Measurements from ENCODE around the gene SERPINB6.
A peak's percentile ranks its signal among the peaks of the same experiment; 100 is the strongest.

Gene SERPINB6

DNA sequence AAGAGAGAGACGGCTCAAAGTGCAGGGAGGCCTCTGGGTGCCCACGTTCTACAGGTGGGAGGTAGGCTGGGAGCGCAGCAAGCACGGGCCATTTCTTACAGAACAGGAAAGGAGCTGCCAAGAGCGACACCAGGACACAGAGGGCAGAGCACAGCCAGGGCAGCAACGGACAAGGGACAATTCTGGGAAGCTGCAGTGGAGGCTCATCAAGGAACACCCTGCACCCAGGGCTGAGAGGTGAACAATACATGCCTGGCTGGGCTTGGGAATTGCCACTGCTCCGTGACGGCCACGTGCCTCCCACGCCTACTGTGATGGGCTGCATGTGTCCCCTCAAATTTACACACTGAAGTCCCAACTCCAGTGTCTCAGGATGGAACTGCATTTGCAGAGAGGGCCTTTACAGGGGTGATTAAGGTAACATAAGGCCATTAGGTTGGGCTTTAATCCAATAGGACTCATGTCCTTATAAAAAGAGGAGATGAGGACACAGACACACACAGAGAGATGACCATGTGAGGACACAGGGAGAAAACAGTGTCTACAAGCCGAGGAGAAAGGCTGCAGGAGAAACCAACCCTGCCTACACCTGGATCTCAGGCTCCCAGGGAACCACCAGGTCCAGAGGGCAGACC is 13.6 kb downstream of the SERPINB6 start:
- no peak overlapping the region for H3K27ac ChIP-seq (replicated peaks)
- DNase-seq (ENCODE audit: low read depth in 1 of 2, low spot score in 1 of 2) = no peak
- TF ChIP-seq POLR2AphosphoS5 (IDR thresholded peaks at IDR 0.05; ENCODE audit: low read depth) = no peak

DNA sequence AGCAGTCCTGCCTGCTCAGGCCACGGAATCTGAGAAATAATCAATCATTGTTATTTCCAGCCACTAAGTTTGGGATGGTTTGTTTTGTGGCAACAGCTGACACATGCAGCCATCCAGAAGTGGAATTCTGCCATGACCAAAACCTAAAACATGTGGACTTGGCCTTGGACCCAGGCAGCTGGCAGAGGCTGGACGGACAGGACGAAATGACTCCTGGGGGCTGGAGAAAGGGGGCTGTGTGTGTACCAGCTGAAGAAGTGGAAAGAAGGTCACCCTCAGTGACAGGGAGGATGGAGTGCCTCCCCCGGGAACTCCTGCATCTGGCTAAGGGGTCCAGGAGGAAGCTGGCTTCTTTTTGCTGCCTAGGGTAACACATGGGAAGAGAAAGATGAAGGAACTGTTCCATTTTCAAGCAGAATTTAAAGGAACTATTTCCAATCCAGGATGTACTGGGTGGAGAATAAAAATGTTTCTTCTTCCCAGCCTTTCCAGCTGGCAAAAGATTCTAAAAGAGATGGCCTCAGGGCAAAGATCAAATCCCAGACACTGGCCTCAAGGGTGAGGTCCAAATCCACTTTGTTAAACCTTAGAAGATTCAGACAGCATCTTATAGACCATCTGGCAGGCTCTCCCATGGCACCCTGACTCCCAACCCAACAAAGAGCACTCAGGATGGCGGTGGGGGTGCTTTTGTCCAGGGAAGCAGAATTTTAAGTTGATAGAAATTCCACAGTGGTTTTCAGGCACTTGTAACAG is 14.3 kb downstream of the SERPINB6 start:
- no peak for TF ChIP-seq SPI1 (IDR thresholded peaks at IDR 0.05; ENCODE audit: borderline replicate concordance, low read depth)
- TF ChIP-seq, protein P1, sequence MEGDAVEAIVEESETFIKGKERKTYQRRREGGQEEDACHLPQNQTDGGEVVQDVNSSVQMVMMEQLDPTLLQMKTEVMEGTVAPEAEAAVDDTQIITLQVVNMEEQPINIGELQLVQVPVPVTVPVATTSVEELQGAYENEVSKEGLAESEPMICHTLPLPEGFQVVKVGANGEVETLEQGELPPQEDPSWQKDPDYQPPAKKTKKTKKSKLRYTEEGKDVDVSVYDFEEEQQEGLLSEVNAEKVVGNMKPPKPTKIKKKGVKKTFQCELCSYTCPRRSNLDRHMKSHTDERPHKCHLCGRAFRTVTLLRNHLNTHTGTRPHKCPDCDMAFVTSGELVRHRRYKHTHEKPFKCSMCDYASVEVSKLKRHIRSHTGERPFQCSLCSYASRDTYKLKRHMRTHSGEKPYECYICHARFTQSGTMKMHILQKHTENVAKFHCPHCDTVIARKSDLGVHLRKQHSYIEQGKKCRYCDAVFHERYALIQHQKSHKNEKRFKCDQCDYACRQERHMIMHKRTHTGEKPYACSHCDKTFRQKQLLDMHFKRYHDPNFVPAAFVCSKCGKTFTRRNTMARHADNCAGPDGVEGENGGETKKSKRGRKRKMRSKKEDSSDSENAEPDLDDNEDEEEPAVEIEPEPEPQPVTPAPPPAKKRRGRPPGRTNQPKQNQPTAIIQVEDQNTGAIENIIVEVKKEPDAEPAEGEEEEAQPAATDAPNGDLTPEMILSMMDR (IDR thresholded peaks at IDR 0.05; ENCODE audit: insufficient read depth, low read length) = no peak
- TF ChIP-seq, protein P2, sequence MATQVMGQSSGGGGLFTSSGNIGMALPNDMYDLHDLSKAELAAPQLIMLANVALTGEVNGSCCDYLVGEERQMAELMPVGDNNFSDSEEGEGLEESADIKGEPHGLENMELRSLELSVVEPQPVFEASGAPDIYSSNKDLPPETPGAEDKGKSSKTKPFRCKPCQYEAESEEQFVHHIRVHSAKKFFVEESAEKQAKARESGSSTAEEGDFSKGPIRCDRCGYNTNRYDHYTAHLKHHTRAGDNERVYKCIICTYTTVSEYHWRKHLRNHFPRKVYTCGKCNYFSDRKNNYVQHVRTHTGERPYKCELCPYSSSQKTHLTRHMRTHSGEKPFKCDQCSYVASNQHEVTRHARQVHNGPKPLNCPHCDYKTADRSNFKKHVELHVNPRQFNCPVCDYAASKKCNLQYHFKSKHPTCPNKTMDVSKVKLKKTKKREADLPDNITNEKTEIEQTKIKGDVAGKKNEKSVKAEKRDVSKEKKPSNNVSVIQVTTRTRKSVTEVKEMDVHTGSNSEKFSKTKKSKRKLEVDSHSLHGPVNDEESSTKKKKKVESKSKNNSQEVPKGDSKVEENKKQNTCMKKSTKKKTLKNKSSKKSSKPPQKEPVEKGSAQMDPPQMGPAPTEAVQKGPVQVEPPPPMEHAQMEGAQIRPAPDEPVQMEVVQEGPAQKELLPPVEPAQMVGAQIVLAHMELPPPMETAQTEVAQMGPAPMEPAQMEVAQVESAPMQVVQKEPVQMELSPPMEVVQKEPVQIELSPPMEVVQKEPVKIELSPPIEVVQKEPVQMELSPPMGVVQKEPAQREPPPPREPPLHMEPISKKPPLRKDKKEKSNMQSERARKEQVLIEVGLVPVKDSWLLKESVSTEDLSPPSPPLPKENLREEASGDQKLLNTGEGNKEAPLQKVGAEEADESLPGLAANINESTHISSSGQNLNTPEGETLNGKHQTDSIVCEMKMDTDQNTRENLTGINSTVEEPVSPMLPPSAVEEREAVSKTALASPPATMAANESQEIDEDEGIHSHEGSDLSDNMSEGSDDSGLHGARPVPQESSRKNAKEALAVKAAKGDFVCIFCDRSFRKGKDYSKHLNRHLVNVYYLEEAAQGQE (IDR thresholded peaks at IDR 0.05; ENCODE audit: insufficient replicate concordance, low read depth) = no peak
- no peak for TF ChIP-seq GABPA (IDR thresholded peaks at IDR 0.05; ENCODE audit: low read depth)
- TF ChIP-seq POLR2AphosphoS5 (IDR thresholded peaks at IDR 0.05; ENCODE audit: low read depth) = no peak
- Histone ChIP-seq H3K27me3 (ENCODE audit: insufficient read depth, poor library complexity, severe bottlenecking) (no peaks in the 10 kb centered on the region), H3K27ac (replicated peaks) (no peak overlapping the region), H3K4me3 (replicated peaks; ENCODE audit: insufficient read depth, low read length) (no peak overlapping the region)
- DNase-seq (ENCODE audit: low read depth in 1 of 2, low spot score in 1 of 2) = no peak

More for the DNA sequence above, 13.6 kb downstream of the SERPINB6 start:
- no peaks in the 10 kb centered on the region for H3K27me3 ChIP-seq (ENCODE audit: insufficient read depth, poor library complexity, severe bottlenecking)
- H3K4me3 ChIP-seq (replicated peaks; ENCODE audit: insufficient read depth, low read length) = no peak overlapping the region

DNA sequence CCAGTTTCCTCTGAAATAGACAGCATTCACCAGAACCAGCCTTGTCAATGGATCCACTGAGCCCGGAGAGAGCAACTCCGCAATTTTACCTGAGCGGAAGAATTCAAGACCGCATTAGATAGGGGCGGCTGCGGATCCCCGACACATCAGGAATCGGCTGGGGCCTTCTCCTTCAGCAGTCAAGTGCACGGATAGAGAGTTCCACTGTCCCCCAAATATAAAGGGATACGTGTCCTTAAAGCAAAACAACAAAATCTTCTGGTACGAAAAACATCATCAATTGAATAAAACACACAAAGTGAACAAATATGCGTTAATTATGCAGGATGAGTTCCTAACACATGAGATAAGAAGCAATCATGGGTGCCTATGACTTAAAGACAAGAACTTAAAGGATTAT is 18.3 kb downstream of the SERPINB6 start:
- no peaks in the 10 kb centered on the region for H3K27me3 ChIP-seq (ENCODE audit: insufficient read depth, poor library complexity, severe bottlenecking)
- no peak for DNase-seq (ENCODE audit: low read depth in 1 of 2, low spot score in 1 of 2)
- no peak overlapping the region for H3K27ac ChIP-seq (replicated peaks)
- no peak overlapping the region for H3K4me3 ChIP-seq (replicated peaks; ENCODE audit: insufficient read depth, low read length)
- no peak for TF ChIP-seq SPI1 (IDR thresholded peaks at IDR 0.05; ENCODE audit: borderline replicate concordance, low read depth)
- TF ChIP-seq, protein P2 (IDR thresholded peaks at IDR 0.05; ENCODE audit: insufficient replicate concordance, low read depth) = no peak
- TF ChIP-seq, protein P1 (IDR thresholded peaks at IDR 0.05; ENCODE audit: insufficient read depth, low read length) = no peak
- no peak for TF ChIP-seq GABPA (IDR thresholded peaks at IDR 0.05; ENCODE audit: low read depth)
- no peak for TF ChIP-seq POLR2AphosphoS5 (IDR thresholded peaks at IDR 0.05; ENCODE audit: low read depth)

DNA sequence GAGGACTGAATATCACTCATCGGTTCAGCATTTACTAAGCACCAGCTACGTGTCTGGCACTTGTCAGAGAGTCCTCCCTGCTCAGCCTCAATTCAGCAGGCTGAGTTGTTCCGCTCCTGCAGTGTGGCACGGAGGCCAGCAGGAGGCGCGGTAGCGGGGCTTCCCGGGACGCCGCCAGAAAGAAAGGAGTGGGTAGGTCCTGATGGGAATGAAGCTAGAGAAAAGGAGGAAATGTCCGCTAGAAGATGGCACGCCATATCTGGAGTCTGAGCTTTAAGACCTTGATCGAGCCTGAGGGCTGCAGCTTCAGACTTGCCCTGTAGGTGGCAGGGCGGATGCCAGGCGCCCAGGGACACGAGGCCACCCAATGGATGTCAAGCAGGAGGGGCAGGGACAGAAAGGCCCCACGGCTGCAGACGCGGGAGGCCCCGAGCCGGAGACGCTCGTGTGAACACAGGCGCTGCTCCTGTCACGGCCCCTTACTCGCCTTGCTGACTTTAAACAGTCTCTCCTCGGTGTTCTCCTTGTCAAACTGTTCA is 18.7 kb downstream of the SERPINB6 start:
- Histone ChIP-seq H3K4me3 (replicated peaks; ENCODE audit: insufficient read depth, low read length) (no peak overlapping the region), H3K27me3 (ENCODE audit: insufficient read depth, poor library complexity, severe bottlenecking) (no peaks in the 10 kb centered on the region), H3K27ac (replicated peaks) (peak overlapping the region; percentile 59)
- TF ChIP-seq POLR2AphosphoS5 (IDR thresholded peaks at IDR 0.05; ENCODE audit: low read depth) = no peak
- TF ChIP-seq, protein P1 (IDR thresholded peaks at IDR 0.05; ENCODE audit: insufficient read depth, low read length) = peak; percentile 40
- DNase-seq (ENCODE audit: low read depth in 1 of 2, low spot score in 1 of 2) = peak; percentile 26 to 74

Data from HL-60 (cell line).